Calu3 (cell line): Measurements from ENCODE around the gene PLB1. TPM values are rescaled to one million over a fixed set of nuclear protein-coding genes. Genes with fewer than 3 reads are reported as not detected.

Experiments used
- BruUV-seq: library from RNA; stranded (reverse); fragments of 400-500 nt; replicated peaks from 2 replicates; lab custom pipeline; 2021; lab: Mats Ljungman, UMichigan
- CTCF ChIA-PET: fragments of 300-600 bp; sonication (Branson Sonifier 250); formaldehyde crosslinking; loops from one replicate; lab custom pipeline; 2022; ENCODE audit warnings: antibody characterized with exemption; lab: Charles Lee
- DNase-seq: peaks from one replicate; pipeline ENCODE4 v3.0.0; 2022
- H3K27ac Mint-ChIP-seq: one replicate; pipeline ENCODE4 v1.8.0; 2022; ENCODE audit warnings: mixed read lengths; ENCODE audit not compliant: unreplicated experiment
- H3K27me3 Mint-ChIP-seq: one replicate; pipeline ENCODE4 v1.8.0; 2022; ENCODE audit warnings: mixed read lengths; ENCODE audit not compliant: unreplicated experiment
- H3K36me3 Mint-ChIP-seq: one replicate; pipeline ENCODE4 v1.8.0; 2022; ENCODE audit warnings: mild to moderate bottlenecking, moderate library complexity, mixed read lengths; ENCODE audit not compliant: insufficient read depth, unreplicated experiment
- H3K4me1 Mint-ChIP-seq: one replicate; pipeline ENCODE4 v1.8.0; 2022; ENCODE audit warnings: mild to moderate bottlenecking, low read depth, mixed read lengths; ENCODE audit not compliant: unreplicated experiment
- H3K4me3 Mint-ChIP-seq: one replicate; pipeline ENCODE4 v1.8.0; 2022; ENCODE audit warnings: mild to moderate bottlenecking, low read depth, moderate library complexity, mixed read lengths; ENCODE audit not compliant: unreplicated experiment
- H3K9me3 Mint-ChIP-seq: one replicate; pipeline ENCODE4 v1.8.0; 2022; ENCODE audit warnings: low read depth, mixed read lengths; ENCODE audit not compliant: unreplicated experiment
- intact Hi-C: fragments of 100-400 bp; cut with micrococcal nuclease; formaldehyde crosslinking; loops from one replicate; pipeline ENCODE4 v1.10.0; 2022; ENCODE audit not compliant: unreplicated experiment
- total RNA-seq: library from RNA; stranded (reverse); gene quantifications from 2 replicates; pipeline ENCODE4 v1.2.3, GENCODE V29; 2022
- TF ChIP-seq, protein P1 (sequence below): fragments of 200-600 bp; IDR thresholded peaks from one replicate; pipeline ENCODE4 v1.8.0; 2022; ENCODE audit warnings: antibody characterized with exemption; ENCODE audit not compliant: unreplicated experiment

Gene PLB1
- total RNA-seq, 1 experiment from 2014 or later, result 1.6 TPM

DNA sequence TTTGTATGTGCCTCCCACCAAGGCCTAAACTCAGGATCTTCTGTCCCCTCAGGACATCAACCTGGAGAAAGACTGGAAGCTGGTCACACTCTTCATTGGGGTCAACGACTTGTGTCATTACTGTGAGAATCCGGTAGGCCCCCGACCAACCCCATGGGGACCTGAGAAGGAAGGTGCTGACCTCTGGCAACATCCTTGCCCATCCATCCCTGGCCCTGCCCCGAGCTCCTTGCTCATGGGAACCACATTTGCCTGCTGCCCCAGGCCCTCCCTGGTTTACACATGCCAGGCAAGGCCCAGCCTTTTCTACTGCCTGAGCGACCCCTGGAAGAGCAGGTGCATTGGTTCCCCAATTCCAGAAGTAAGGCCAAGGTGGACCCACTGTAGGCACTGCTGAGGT lies 130.5 kb downstream of the PLB1 start:
- H3K4me1 Mint-ChIP-seq, result peaks cover 28% of the 10 kb centered on the region
- DNase-seq, result no peak
- H3K9me3 Mint-ChIP-seq, result peaks cover 3% of the 10 kb centered on the region
- TF ChIP-seq, protein P1, sequence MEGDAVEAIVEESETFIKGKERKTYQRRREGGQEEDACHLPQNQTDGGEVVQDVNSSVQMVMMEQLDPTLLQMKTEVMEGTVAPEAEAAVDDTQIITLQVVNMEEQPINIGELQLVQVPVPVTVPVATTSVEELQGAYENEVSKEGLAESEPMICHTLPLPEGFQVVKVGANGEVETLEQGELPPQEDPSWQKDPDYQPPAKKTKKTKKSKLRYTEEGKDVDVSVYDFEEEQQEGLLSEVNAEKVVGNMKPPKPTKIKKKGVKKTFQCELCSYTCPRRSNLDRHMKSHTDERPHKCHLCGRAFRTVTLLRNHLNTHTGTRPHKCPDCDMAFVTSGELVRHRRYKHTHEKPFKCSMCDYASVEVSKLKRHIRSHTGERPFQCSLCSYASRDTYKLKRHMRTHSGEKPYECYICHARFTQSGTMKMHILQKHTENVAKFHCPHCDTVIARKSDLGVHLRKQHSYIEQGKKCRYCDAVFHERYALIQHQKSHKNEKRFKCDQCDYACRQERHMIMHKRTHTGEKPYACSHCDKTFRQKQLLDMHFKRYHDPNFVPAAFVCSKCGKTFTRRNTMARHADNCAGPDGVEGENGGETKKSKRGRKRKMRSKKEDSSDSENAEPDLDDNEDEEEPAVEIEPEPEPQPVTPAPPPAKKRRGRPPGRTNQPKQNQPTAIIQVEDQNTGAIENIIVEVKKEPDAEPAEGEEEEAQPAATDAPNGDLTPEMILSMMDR, result no peak
- H3K36me3 Mint-ChIP-seq, result peaks cover 20% of the 10 kb centered on the region
- CTCF ChIA-PET, result no interaction called here
- no peak overlapping the region for H3K4me3 Mint-ChIP-seq
- no peak overlapping the region for H3K27ac Mint-ChIP-seq
- no peaks in the 10 kb centered on the region for H3K27me3 Mint-ChIP-seq
- BruUV-seq, result no TSS peak
- intact Hi-C loops, result no loop called here

DNA sequence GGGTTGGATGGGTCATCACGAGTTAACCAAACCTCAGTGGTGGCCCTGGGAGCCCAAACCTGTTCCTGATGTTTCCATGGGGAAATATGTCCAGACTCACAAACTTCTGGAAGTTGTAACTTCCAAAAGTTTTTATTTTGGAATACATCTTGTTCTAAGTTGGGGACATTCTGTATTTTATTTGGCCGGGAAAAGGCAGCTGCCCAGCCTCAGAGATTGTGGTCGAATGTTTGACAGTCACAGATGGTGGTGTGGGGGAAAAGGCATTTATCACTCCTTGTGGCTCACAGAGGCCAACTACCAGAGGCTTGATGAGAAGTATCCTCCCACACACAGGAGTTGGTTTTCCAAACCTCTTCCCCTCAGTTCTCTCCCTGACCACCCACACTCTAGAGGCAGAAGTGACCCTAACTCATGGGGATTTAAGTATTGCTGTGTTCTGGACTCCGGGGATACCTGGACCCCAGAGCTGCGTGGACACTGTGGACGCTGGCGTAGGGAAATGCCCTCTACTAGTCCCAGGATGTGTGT lies 131.1 kb downstream of the PLB1 start:
- Mint-ChIP-seq H3K4me1 (peaks cover 22% of the 10 kb centered on the region), H3K4me3 (no peak overlapping the region), H3K27ac (no peak overlapping the region), H3K27me3 (no peaks in the 10 kb centered on the region), H3K36me3 (peaks cover 14% of the 10 kb centered on the region), H3K9me3 (peaks cover 3% of the 10 kb centered on the region)
- CTCF ChIA-PET, result interaction anchor here (0.5 kb wide), 1 partner anchor 14 kb away, joined by 4 read pairs; no protein-coding TSS in a partner anchor
- intact Hi-C loops, result no loop called here
- DNase-seq, result no peak
- no TSS peak for BruUV-seq
- TF ChIP-seq, protein P1, result no peak

- CTCF ChIA-PET, result interaction anchor here (0.5 kb wide), 1 partner anchor 15 kb away, joined by 4 read pairs; no protein-coding TSS in a partner anchor
- intact Hi-C loops, result no loop called here
- peaks cover 20% of the 10 kb centered on the region for H3K4me1 Mint-ChIP-seq
- TF ChIP-seq, protein P1, result no peak
- no TSS peak for BruUV-seq
- peak overlapping the region; percentile 28 for H3K27ac Mint-ChIP-seq
- no peak overlapping the region for H3K4me3 Mint-ChIP-seq
- H3K9me3 Mint-ChIP-seq, result peaks cover 3% of the 10 kb centered on the region
- no peak for DNase-seq
- H3K36me3 Mint-ChIP-seq, result peaks cover 12% of the 10 kb centered on the region
- H3K27me3 Mint-ChIP-seq, result no peaks in the 10 kb centered on the region
These were observed 132.0 kb downstream of the PLB1 start for GRCh38 chr2:28627722-28628480.

GRCh38 chr2:28628506-28628905 lies 132.6 kb downstream of the PLB1 start:
- TF ChIP-seq, protein P1, result no peak
- CTCF ChIA-PET, result no interaction called here
- Mint-ChIP-seq H3K4me3 (no peak overlapping the region), H3K27ac (no peak overlapping the region), H3K36me3 (peaks cover 12% of the 10 kb centered on the region), H3K9me3 (peaks cover 3% of the 10 kb centered on the region), H3K4me1 (peaks cover 26% of the 10 kb centered on the region), H3K27me3 (no peaks in the 10 kb centered on the region)
- DNase-seq, result no peak
- no TSS peak for BruUV-seq
- intact Hi-C loops, result no loop called here
